IMR-90 (cell line): ENCODE measurements around the gene NTMT1. TPM values are rescaled to one million over a fixed set of nuclear protein-coding genes. Genes with fewer than 3 reads are reported as not detected.

ENCODE experiments used
- ATAC-seq: fragments of 200-7000 bp; cut with Tn5 transposase; 2 replicates; pipeline ENCODE4 v1.9.1; 2020; ENCODE audit warnings: low read depth, mild to moderate bottlenecking, moderate library complexity
- BruUV-seq: library from RNA; stranded (reverse); fragments of 400-500 nt; replicated peaks from 2 replicates; lab custom pipeline; 2021; lab: Mats Ljungman, UMichigan
- CTCF ChIA-PET: fragments of 300-600 bp; formaldehyde crosslinking; extraction: SDS; loops from one replicate; lab custom pipeline; 2021; ENCODE audit warnings: antibody characterized with exemption; lab: Yijun Ruan, JAX
- POLR2A ChIA-PET: fragments of 300-600 bp; sonication (Branson Sonifier 250); formaldehyde crosslinking; loops from one replicate; lab custom pipeline; 2022; ENCODE audit warnings: antibody characterized with exemption; ENCODE audit not compliant: unreplicated experiment; lab: Charles Lee
- DNase-seq: peaks from one replicate; pipeline ENCODE4 v3.0.0; 2013
- H2AFZ ChIP-seq: replicated peaks from 2 replicates; pipeline ENCODE3; 2013; ENCODE audit warnings: low read length, mild to moderate bottlenecking; ENCODE audit not compliant: poor library complexity
- H2AK5ac ChIP-seq: 2 replicates; pipeline ENCODE4 v1.6.1; 2013; ENCODE audit warnings: low read depth, low read length, inconsistent platforms
- H2AK9ac ChIP-seq: replicated peaks from 2 replicates; pipeline ENCODE3; 2013; ENCODE audit warnings: mild to moderate bottlenecking, low read depth, low read length, moderate library complexity; ENCODE audit not compliant: poor library complexity
- H2BK120ac ChIP-seq: 2 replicates; pipeline ENCODE4 v1.6.1; 2013; ENCODE audit warnings: low read depth, low read length, inconsistent platforms
- H2BK15ac ChIP-seq: 3 replicates; pipeline ENCODE4 v1.6.1; 2013; ENCODE audit warnings: low read depth, low read length, inconsistent platforms
- H2BK20ac ChIP-seq: 2 replicates; pipeline ENCODE4 v1.6.1; 2013; ENCODE audit warnings: low read depth, mild to moderate bottlenecking, inconsistent platforms, low read length, moderate library complexity
- H2BK5ac ChIP-seq: 2 replicates; pipeline ENCODE4 v1.6.1; 2013; ENCODE audit warnings: mild to moderate bottlenecking, low read depth, low read length, inconsistent platforms; ENCODE audit not compliant: poor library complexity, severe bottlenecking
- H3K14ac ChIP-seq: replicated peaks from 2 replicates; pipeline ENCODE4 v1.6.1; 2013; ENCODE audit warnings: low read depth, low read length, inconsistent platforms
- H3K18ac ChIP-seq: 2 replicates; pipeline ENCODE4 v1.6.1; 2013; ENCODE audit warnings: low read depth, low read length, control low read depth
- H3K23ac ChIP-seq: 2 replicates; pipeline ENCODE4 v1.6.1; 2013; ENCODE audit warnings: low read depth, low read length, inconsistent platforms
- H3K27ac ChIP-seq: 2 replicates; pipeline ENCODE4 v1.5.1; 2013; ENCODE audit warnings: mild to moderate bottlenecking, control low read depth, low read length; ENCODE audit not compliant: insufficient read depth
- H3K27me3 ChIP-seq: 2 replicates; pipeline ENCODE4 v1.6.1; 2013; ENCODE audit warnings: low read length; ENCODE audit not compliant: control insufficient read depth, insufficient read depth
- H3K36me3 ChIP-seq: 2 replicates; pipeline ENCODE4 v1.6.1; 2013; ENCODE audit warnings: low read length, mixed read lengths; ENCODE audit not compliant: control insufficient read depth, insufficient read depth
- H3K4ac ChIP-seq: 2 replicates; pipeline ENCODE4 v1.6.1; 2013; ENCODE audit warnings: low read depth, low read length, inconsistent platforms
- H3K4me1 ChIP-seq: 2 replicates; pipeline ENCODE4 v1.6.1; 2013; ENCODE audit warnings: low read length, mixed read lengths; ENCODE audit not compliant: control insufficient read depth, insufficient read depth
- H3K4me2 ChIP-seq: 2 replicates; pipeline ENCODE4 v1.6.1; 2013; ENCODE audit warnings: low read depth, mild to moderate bottlenecking, control low read depth, low read length, moderate library complexity
- H3K4me3 ChIP-seq: 2 replicates; pipeline ENCODE4 v1.5.1; 2013; ENCODE audit warnings: low read depth, mild to moderate bottlenecking, control low read depth, low read length, moderate library complexity; ENCODE audit not compliant: insufficient read depth
- H3K56ac ChIP-seq: 2 replicates; pipeline ENCODE4 v1.6.1; 2013; ENCODE audit warnings: low read length, inconsistent platforms; ENCODE audit not compliant: insufficient read depth; ENCODE audit errors: extremely low read depth
- H3K79me1 ChIP-seq, 2 experiments: 2 replicates each; pipeline ENCODE4 v1.6.1; 2013; ENCODE audit warnings: low read length in 2 of 2, inconsistent platforms in 1 of 2, low read depth in 1 of 2
- H3K9ac ChIP-seq: 2 replicates; pipeline ENCODE4 v1.6.1; 2013; ENCODE audit warnings: low read depth, low read length, control low read depth
- H3K9me1 ChIP-seq: 2 replicates; pipeline ENCODE4 v1.6.1; 2013; ENCODE audit warnings: low read length, inconsistent platforms; ENCODE audit not compliant: insufficient read depth
- H3K9me3 ChIP-seq: 2 replicates; pipeline ENCODE4 v1.6.1; 2013; ENCODE audit warnings: low read length; ENCODE audit not compliant: control insufficient read depth, insufficient read depth
- H4K20me1 ChIP-seq: 2 replicates; pipeline ENCODE4 v1.6.1; 2013; ENCODE audit warnings: low read length, inconsistent platforms; ENCODE audit not compliant: insufficient read depth
- H4K5ac ChIP-seq: 2 replicates; pipeline ENCODE4 v1.6.1; 2013; ENCODE audit warnings: mild to moderate bottlenecking, low read depth, low read length, control low read depth
- H4K8ac ChIP-seq, 2 experiments: 2 replicates each; pipeline ENCODE4 v1.6.1; 2013; ENCODE audit warnings: low read depth in 2 of 2, low read length in 2 of 2, control low read depth in 1 of 2, inconsistent platforms in 1 of 2
- H4K91ac ChIP-seq: 2 replicates; pipeline ENCODE4 v1.6.1; 2013; ENCODE audit warnings: low read depth, low read length, inconsistent platforms; ENCODE audit not compliant: insufficient read depth
- BHLHE40 ChIP-seq: fragments of 150-350 bp; IDR thresholded peaks from 2 replicates; pipeline ENCODE4 v1.6.1; 2016; ENCODE audit warnings: mild to moderate bottlenecking, low read depth, low read length
- RAD21 ChIP-seq: IDR thresholded peaks from 2 replicates; pipeline ENCODE4 v1.6.1; 2012; ENCODE audit warnings: low read length, improper control_type of control experiment
- RCOR1 ChIP-seq: IDR thresholded peaks from 2 replicates; pipeline ENCODE4 v1.6.1; 2012; ENCODE audit warnings: mild to moderate bottlenecking, low read length, improper control_type of control experiment; ENCODE audit not compliant: insufficient replicate concordance
- RFX5 ChIP-seq: IDR thresholded peaks from 2 replicates; pipeline ENCODE4 v1.8.0; 2012; ENCODE audit warnings: low read depth, mild to moderate bottlenecking, low read length, moderate library complexity
- whole genome bisulfite sequencing, 2 experiments: methylation state at CpG; one replicate each; pipeline versions ENCODE4 v1.1.5 to v1.1.7; 2013; ENCODE audit warnings: missing lambda C conversion rate in 2 of 2; ENCODE audit not compliant: insufficient read length in 1 of 2; ENCODE audit errors: extremely low coverage in 2 of 2; 5-methylcytosine and 5-hydroxymethylcytosine counted together
- dilution Hi-C: fragments of 300-500 bp; cut with HindIII; formaldehyde crosslinking; loops from one replicate; pipeline ENCODE4 v1.14.3; 2018; ENCODE audit warnings: low sequenced_read_pairs; ENCODE audit not compliant: unreplicated experiment
- in situ Hi-C: fragments of 300-500 bp; cut with MboI; formaldehyde crosslinking; loops from 3 replicates; pipeline ENCODE4 v1.14.3; 2019; ENCODE audit warnings: low sequenced_read_pairs, inconsistent platforms, mixed read lengths
- intact Hi-C: fragments of 100-400 bp; cut with micrococcal nuclease; formaldehyde crosslinking; loops from 2 replicates; pipeline ENCODE4 v1.10.0; 2022
- polyA plus RNA-seq, 3 experiments: library from polyadenylated mRNA; depleted of rRNA; stranded (reverse); fragments of >200 nt; gene quantifications; 2 replicates each; pipeline ENCODE4 v1.2.3, GENCODE V29; 2012; ENCODE audit warnings: low replicate concordance in 1 of 3
- total RNA-seq: library from RNA; depleted of rRNA; stranded (reverse); fragments of >200 nt; gene quantifications from 2 replicates; pipeline ENCODE4 v1.2.3, GENCODE V29; 2012
- TF ChIP-seq, protein P1 (sequence below): conservative IDR thresholded peaks from 2 replicates; pipeline ENCODE4 v1.5.1; 2012; ENCODE audit warnings: mild to moderate bottlenecking, low read depth, low read length, improper control_type of control experiment
- TF ChIP-seq, protein P2 (sequence below): fragments of 150-350 bp; IDR thresholded peaks from 2 replicates; pipeline ENCODE4 v1.6.1; 2017; ENCODE audit warnings: mild to moderate bottlenecking, antibody characterized with exemption, low read length, low read depth

NTMT1 gene
- total and polyA plus RNA-seq, 2 of the 4 experiments (the other 2 are of a cell fraction), result 68.1 to 88.1 TPM

DNA sequence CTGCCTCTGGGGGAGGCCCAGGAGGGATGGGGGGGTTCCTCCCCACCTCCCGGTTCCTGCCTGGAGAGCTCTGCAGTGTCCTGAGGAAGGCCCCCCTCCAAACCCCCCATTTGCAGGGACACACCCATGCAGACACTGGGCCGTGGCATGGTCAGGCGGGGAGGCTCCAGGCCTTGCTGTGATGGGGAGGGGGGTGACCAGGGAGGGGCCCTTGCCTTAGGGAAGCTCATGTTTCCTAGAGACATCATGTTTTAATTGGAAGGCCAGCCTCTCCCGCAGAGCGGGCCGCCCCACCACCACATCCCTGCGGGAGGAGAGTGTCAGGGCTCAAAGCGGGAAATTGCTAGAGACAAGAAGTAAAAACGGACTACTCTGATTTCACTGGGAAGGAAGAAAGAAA is 51.5 kb downstream of the NTMT1 start:
- H4K8ac ChIP-seq, result no peak overlapping the region
- H3K36me3 ChIP-seq, result peaks cover 25% of the 10 kb centered on the region; the same call in 1 of the 2 replicates
- in situ Hi-C loops, result no loop called here
- POLR2A ChIA-PET, result no interaction called here
- no peak overlapping the region for H4K91ac ChIP-seq
- no peak overlapping the region for H2BK5ac ChIP-seq
- no peaks in the 10 kb centered on the region for H3K9me3 ChIP-seq
- dilution Hi-C loops, result no loop called here
- H2AK5ac ChIP-seq, result no peak overlapping the region
- no peak overlapping the region for H2AFZ ChIP-seq
- no TSS peak for BruUV-seq
- CTCF ChIA-PET, result no interaction called here
- H3K4ac ChIP-seq, result no peak overlapping the region
- H4K20me1 ChIP-seq, result peaks cover 70% of the 10 kb centered on the region
- intact Hi-C loops, result no loop called here
- H3K56ac ChIP-seq, result no peak overlapping the region
- H3K4me1 ChIP-seq, result no peaks in the 10 kb centered on the region; the same call in 1 of the 2 replicates
- no peak overlapping the region for H3K18ac ChIP-seq
- H2BK20ac ChIP-seq, result no peak overlapping the region
- no peak for DNase-seq
- H3K27me3 ChIP-seq, result no peaks in the 10 kb centered on the region
- no peak overlapping the region for H2AK9ac ChIP-seq
- H3K4me2 ChIP-seq, result no peak overlapping the region
- H3K9ac ChIP-seq, result no peak overlapping the region
- H3K14ac ChIP-seq, result no peak overlapping the region
- H2BK120ac ChIP-seq, result no peak overlapping the region
- no peak overlapping the region for H2BK15ac ChIP-seq
- TF ChIP-seq BHLHE40 (no peak), RAD21 (no peak), RCOR1 (no peak), RFX5 (no peak)
- TF ChIP-seq, protein P1, sequence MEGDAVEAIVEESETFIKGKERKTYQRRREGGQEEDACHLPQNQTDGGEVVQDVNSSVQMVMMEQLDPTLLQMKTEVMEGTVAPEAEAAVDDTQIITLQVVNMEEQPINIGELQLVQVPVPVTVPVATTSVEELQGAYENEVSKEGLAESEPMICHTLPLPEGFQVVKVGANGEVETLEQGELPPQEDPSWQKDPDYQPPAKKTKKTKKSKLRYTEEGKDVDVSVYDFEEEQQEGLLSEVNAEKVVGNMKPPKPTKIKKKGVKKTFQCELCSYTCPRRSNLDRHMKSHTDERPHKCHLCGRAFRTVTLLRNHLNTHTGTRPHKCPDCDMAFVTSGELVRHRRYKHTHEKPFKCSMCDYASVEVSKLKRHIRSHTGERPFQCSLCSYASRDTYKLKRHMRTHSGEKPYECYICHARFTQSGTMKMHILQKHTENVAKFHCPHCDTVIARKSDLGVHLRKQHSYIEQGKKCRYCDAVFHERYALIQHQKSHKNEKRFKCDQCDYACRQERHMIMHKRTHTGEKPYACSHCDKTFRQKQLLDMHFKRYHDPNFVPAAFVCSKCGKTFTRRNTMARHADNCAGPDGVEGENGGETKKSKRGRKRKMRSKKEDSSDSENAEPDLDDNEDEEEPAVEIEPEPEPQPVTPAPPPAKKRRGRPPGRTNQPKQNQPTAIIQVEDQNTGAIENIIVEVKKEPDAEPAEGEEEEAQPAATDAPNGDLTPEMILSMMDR, result no peak
- TF ChIP-seq, protein P2, sequence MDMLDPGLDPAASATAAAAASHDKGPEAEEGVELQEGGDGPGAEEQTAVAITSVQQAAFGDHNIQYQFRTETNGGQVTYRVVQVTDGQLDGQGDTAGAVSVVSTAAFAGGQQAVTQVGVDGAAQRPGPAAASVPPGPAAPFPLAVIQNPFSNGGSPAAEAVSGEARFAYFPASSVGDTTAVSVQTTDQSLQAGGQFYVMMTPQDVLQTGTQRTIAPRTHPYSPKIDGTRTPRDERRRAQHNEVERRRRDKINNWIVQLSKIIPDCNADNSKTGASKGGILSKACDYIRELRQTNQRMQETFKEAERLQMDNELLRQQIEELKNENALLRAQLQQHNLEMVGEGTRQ, result no peak
- no peak overlapping the region for H3K27ac ChIP-seq
- ATAC-seq, result no peak
- no peak overlapping the region for H4K5ac ChIP-seq
- no CpG with 5 or more reads among the region's 9 CpGs for WGBS, 2 experiments
- H3K79me1 ChIP-seq, result peaks cover 14 to 90% of the 10 kb centered on the region in 2 experiments
- H3K4me3 ChIP-seq, result no peak overlapping the region
- peaks cover 22% of the 10 kb centered on the region for H3K9me1 ChIP-seq
- no peak overlapping the region for H3K23ac ChIP-seq
